NCI-H187 (cell line): ENCODE measurements around the gene ADGRD2.

Source experiments
- DNase-seq, 2 experiments: peaks; one replicate each; lab custom pipeline; 2025; lab: John Stamatoyannopoulos, UW

The ADGRD2 gene

DNA sequence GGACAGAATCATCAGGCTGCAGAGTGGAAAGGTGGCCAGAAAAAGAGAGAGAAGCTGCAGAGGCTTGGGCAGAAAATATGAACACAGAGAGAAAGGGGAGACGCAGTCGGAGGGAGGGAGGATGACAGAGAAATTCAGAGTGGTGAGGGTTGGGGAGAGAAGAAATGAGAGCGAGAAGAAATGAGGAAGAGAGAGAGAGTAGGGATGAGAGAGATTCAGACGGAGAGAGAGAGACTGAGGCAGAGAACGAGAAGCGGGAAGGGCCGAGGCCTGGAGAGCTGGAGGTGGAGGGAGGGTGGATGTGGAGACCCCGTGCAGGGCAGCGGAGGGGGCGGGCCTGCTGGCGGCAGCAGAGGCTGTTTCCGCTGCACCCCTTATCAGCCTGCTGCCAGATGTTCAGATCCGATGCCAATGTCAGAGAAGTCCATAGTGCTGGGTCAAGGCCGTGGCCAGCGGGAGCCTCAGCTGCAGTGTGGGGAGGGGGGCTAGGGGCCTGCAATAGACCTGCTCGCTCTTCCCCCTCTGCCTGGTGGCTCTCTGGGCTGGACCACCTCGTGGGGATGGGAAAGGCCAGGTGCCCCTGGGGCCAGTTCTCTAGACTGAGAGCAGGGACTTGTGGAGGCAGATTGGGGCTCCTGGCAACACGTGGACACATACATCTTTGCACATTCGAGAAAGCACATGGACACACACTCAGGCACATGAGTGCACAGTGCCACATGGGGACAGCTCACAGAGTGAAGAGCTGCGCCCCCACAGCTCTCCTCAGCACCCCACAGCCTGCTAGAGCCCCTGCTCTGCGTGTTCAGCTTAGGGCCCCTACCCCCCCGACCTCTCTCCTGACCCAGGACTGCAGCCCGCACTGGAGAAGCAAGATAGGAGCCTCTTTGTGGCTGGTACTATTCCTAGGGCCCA is 61.9 kb downstream of the ADGRD2 start:
- no peak for DNase-seq

DNA sequence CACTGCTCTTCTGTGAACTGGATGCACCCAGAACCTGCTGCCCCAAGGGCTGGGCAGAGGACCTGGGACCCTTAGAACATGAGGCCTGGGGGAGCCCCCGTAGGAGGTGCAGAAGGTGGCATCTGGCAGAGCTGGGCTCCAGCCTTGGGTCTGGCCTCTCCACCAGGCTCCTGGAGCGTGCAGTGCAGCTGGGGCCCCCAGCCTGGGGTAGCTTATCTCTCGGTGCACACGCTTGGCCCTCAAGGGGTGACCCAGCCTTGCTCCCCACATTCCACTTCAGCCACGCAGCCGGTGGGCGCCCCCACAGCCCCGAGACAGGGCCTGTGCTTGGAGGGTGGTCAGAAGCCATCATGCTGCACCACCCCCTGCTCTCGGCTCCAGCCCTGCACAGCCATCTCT is 62.6 kb downstream of the ADGRD2 start:
- no peak for DNase-seq

DNA sequence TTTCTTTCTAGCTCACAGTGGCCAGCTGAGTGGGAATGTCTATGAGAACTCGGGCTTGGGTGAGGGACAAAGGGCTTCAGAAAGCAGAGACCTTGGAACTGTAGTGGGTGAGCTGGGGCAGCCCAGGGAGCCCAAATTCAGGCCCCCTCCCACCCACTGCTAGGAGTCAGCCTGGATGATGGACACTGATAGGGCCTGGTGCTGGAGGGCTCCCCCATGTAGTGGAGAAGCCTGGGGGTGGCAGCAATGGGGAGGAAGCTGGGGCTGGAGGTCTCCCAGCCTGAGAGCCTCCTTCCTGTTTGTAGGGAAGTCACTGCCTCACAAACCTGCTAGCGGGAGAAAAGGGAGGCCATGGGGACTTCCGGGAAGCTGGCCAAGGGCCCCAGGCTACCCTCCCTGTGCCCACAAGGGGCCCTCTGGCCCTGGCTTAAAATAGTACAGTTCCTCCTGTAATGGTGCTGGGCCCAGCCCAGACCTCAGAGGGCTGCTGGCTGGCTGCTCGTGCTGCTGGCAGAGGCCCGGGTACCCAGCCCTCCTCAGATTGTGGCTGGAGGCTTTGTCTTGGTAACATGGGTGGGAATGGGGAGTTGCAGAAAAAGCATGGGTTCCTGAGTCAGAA is 63.2 kb downstream of the ADGRD2 start:
- DNase-seq = no peak

DNA sequence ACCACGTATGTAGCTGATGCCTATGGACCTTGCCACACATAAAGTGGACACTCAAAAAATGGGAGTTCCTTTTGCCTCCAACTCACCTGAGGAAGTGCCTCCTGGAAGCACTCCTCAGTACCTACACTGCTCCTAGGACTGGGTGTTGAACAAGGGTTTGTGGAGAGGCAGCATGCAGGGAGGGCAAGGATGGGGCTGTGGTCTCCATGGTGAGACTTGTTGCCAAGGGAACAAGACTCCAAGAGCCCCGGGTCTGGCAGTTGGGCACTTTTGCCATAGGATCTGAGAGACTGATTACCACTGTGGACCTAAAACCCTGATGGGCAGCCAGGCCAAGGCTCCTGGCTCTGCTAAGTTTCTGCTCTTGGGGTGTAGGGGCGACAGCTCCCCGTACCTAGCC is 63.9 kb downstream of the ADGRD2 start:
- DNase-seq = no peak

DNA sequence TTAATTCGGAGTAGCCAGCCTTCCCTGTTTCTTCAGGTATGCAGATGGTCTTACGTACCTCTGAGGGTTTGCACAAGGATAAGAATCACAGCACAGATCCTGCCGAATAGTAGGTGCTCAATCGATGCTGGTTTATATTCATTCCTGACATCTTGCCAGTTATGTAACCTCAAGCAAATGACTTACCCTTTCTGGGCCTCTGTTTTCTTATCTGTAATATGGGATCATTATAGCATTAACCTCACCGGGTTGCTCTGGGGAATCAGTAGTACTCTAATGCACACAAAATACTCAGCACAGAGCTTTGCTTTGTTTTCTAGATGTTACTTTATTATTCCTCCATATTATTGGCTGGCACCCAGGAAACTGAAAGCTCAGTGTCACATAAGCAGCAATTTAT is 64.6 kb downstream of the ADGRD2 start:
- no peak for DNase-seq

DNA sequence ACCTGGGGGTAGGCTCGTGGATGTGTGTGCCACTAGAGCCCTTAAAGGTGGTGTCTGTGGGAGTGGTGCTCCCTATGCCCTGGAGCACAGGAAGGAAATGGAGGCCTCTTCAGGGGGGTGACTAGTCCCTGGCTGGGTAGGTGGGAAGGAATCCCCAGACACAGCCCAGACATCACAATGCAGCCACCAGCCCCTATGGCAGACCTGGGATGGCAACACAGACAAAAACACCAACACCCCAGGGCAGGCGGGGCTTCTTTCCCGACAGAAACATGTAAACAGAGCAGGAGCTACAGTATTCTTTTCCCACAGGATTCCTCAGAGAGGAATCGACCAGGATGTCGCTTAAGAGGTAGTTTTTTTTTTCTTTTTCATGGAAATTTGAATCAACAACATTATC is 67.3 kb downstream of the ADGRD2 start:
- no peak for DNase-seq

DNA sequence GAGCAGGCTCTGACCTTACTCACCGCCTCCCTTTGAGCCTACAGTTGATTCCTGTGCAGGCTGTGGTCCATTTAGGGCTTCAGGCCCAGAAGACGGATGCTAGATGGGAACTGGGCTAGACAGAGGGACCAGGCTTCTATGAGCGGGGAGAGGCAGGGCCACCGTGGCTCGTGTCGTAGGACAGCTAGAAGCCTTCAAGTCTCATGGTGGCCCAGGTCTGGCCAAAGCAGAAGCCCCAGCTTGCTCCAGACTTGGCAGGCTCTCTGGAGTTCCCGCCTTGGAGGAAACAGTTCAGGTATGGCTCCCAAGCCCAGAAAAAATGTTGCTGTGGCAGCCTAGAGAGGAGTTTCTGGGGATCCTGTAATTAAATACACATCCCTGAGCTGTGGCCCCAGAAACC is 67.9 kb downstream of the ADGRD2 start:
- no peak for DNase-seq

DNA sequence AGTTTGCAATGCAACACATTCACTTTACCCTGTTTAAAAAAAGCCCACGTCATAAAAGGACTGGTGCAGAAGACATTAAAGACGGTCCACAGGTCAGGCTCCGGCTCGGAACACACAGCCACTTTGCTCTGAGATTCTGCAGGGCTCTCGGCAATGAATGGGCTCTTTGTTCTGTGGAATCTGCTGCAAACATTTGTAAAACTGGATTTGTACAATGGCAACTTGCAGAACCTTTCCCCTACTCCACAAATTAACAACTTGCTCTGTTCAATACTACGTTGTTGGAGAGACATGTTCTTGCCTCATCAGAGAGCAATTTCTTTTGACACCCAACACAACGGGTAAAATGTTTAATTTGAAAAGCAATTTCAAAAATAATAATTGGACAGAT is 70.0 kb downstream of the ADGRD2 start:
- DNase-seq = no peak

DNA sequence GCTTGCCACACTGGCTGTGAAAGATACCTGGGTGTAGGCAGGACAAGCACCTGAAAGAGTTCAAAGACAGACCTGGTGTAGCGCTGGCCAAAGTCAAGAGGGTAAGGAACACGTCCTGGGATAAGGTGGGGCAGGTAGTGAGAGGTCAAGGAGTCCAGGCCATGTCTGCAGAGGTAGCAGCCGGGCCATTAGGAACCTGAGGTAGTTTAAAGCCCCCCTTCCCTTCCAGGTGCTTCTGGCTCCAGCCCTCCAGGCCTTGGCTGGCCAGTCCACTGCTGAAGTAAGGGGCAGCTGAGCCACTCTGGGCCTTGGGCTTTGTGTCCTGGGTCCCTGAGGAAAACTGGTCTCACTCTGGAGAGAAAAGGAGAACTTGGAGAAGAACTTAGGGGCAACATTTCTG is 70.9 kb downstream of the ADGRD2 start:
- DNase-seq = no peak

DNA sequence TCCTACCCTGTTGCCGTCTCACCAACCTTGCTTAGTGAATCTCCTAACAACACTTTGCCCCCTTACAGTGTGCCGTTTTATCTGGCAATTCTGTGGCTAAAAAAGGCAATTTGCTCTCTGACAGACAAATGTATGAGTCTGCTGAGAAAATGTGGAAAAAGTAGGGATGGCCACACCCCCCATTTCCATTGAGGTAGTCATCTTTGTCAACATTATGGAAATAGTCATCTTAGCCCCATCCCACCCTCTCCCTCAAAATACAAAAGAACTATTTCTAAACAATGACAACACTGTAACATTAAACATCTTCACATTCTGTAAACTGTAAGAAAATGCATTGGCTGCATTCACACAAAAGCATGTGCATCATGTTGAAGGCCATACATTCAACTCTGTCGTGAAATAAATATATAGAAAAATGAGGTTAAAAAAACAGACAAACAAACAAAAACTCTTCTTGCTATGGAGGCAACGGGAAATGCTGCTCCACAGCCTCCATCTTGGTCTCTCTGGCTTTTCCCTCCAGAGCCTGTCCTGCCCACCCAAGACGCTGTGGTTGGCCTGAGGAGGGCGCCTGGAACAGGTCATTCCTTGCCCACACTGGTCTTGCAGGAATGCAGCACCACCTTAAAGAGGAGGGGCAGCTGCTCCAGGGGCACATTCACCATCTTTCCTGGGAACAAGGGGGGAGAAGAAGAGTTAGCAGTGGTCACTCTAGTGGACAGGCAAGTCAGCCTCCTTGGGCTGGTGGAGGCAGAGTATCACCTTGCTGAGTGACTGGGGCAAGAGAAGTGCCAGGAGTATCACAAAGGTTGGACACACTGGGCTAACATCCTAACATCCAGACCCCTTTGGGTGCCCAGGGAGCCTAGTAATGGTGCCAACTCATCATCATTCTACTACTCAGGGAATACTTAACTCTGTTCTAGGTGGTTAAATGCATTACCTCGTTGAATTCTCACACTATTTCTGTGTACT is 72.2 kb downstream of the ADGRD2 start:
- no peak for DNase-seq

DNA sequence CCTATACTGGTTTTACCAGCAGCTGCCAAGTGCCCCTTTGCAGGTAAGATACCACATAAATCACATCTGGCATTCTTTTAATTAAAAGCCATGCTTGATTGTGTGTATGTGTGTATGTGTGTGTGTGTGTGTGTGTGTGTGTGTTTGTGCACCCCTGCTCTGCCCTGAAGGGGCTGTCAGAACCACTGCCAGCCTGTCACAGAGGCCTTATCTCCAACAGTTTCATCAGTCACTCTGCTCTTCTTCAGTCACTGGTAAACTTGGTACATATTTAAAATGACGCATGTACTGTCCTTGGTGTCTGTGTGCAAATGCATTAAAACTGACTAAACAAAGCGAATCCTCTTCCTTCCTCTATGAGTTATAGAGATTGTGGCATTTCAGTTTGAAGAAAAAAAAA is 75.9 kb downstream of the ADGRD2 start:
- DNase-seq = no peak

DNA sequence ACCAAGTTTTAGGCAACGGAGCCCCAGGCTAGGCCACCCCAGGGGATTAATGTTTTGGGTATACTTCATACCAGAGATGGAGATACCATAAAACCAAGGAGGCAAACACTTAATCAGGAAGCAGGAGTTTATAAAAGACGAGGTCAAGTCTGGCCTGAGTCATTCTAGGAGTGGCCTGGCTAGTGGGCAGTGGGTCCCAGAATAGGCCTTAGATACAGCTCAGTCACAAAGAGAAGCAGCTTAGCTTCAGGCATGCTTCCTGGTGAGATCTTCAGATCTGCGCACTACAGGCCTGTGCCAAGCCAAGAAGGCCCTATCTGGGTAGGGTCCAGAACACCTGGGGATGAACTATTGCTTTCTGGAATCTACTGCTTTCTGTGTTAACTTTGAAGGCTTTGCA is 77.5 kb downstream of the ADGRD2 start:
- DNase-seq = no peak
